GM10266 (cell line): ENCODE data around the gene PAPSS2.
A peak's percentile ranks its signal among the peaks of the same experiment; 100 is the strongest.
"Not testable (repeated sequence)": the region's sequence is repeated elsewhere in the genome, so short reads cannot be mapped to it uniquely, and the experiment has no call there.

Experiments
- DNase-seq: peaks from one replicate; pipeline ENCODE4 v3.0.0; 2012; ENCODE audit errors: extremely low spot score
- TF ChIP-seq, protein P1 (sequence below): IDR thresholded peaks from 2 replicates; pipeline ENCODE4 v1.5.1; 2012; ENCODE audit warnings: mild to moderate bottlenecking, low read depth; ENCODE audit not compliant: control insufficient read depth, insufficient read depth; ENCODE audit errors: missing control alignments

The PAPSS2 gene

DNA sequence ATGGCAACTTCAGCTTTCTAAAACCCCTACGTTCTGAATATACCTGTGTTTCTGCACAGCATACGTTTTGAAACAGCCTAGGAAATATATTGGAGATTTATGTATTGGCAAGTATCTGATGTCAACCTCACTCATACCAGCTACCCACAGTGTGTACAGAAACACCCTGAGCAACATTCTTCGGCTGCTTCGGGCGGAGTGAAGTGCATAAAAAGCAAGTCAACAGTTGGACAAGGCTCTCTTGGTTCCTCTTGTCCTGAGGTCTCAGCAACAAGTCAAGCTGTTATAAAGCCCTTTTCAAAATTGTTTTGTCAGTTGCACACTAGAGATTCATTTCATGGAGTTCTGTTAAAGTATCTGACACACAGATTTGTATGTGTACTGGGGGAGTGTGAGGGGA is 40.0 kb upstream of the PAPSS2 start:
- TF ChIP-seq, protein P1, sequence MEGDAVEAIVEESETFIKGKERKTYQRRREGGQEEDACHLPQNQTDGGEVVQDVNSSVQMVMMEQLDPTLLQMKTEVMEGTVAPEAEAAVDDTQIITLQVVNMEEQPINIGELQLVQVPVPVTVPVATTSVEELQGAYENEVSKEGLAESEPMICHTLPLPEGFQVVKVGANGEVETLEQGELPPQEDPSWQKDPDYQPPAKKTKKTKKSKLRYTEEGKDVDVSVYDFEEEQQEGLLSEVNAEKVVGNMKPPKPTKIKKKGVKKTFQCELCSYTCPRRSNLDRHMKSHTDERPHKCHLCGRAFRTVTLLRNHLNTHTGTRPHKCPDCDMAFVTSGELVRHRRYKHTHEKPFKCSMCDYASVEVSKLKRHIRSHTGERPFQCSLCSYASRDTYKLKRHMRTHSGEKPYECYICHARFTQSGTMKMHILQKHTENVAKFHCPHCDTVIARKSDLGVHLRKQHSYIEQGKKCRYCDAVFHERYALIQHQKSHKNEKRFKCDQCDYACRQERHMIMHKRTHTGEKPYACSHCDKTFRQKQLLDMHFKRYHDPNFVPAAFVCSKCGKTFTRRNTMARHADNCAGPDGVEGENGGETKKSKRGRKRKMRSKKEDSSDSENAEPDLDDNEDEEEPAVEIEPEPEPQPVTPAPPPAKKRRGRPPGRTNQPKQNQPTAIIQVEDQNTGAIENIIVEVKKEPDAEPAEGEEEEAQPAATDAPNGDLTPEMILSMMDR: no peak
- DNase-seq: no peak

- DNase-seq: not testable (repeated sequence)
Observed at GRCh38 chr10:87621440-87621839, 38.2 kb upstream of the PAPSS2 start.

- DNase-seq: peak; percentile 13
- TF ChIP-seq, protein P1: no peak
Observed at GRCh38 chr10:87622314-87623004, 37.2 kb upstream of the PAPSS2 start.

DNA sequence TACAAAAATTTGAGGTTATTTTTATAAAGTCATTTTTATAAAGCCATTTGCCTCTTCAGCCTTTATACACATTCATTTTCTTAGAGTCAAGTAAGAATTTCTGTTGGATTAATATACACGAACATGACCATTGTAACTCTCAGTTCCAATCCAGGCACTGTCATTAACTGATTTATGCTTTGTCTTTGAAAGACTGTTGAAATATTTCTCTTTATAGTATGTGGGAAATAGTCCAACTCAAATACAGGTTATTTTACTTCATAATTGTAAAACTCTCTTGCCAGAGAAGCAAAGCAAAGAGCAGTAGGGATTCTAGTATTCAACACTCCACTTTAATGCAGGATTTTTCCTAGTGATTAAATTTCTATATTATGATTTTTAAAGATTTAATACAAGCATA is 36.5 kb upstream of the PAPSS2 start:
- TF ChIP-seq, protein P1: no peak

GRCh38 chr10:87625661-87626060 is 34.0 kb upstream of the PAPSS2 start:
- DNase-seq: no peak

More for the DNA sequence above, 36.5 kb upstream of the PAPSS2 start:
- DNase-seq: no peak

DNA sequence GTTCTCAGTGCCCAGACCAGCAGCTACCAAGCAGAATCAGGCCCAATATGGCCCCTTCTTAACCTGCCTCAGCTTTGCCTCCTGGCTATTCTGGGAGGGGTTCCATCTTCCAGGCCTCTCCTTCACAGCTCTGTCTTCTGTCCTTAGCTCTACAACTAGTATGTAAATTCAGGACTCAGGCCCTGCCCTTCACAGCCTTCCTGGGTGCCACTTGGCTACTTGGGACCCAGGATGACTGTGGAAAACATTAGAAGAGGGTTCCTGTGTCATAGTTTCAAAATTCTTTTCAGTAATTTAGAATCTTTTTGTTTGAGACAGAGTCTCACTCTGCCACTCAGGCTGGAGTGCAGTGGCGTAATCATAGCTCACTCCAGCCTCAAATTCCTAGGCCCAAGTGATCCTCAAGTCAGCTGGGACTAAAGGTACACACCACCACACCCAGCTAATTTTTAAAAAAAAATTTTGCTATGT is 33.2 kb upstream of the PAPSS2 start:
- TF ChIP-seq, protein P1: no peak
- no peak for DNase-seq

More at GRCh38 chr10:87625661-87626060, 34.0 kb upstream of the PAPSS2 start:
- TF ChIP-seq, protein P1: no peak

GRCh38 chr10:87630171-87630570 is 29.5 kb upstream of the PAPSS2 start:
- DNase-seq: no peak
- TF ChIP-seq, protein P1: no peak
